ENCODE measurements around the gene ARHGAP29. TPM values are rescaled to one million over a fixed set of nuclear protein-coding genes. Genes with fewer than 3 reads are reported as not detected.

Gene ARHGAP29
- total and polyA plus RNA-seq, 7 donors: 5.1 to 20.0 (median 11.8) TPM

- 0 to 1% (median 1%) methylated on average over 59 to 103 of the region's 103 CpGs for WGBS, 3 donors
- DNase-seq: peak; percentile 83 to 91
Observed at GRCh38 chr1:94247138-94248094, 10.0 kb upstream of the ARHGAP29 start.

DNA sequence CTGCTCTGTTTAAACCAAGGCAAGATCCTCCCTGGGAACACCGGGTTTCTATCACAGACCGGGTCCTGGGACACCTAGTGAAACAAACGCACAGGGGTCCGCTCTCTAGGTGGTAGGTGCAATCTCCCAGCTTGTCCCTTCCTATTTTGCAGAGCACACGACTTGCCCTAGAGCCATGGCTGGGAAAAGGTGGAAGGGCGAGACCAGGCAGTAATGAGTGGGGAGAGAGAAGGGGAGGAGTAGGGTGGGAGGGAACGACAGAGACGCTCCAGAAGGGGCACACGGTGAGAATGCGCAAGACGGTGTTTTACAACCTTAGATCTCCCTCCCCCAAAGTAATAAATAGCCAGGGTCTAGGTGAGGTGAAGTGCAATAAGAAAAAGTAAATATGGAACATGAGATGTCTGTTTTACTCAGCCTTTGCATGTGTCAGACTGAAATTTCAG, 9.3 kb upstream of the ARHGAP29 start:
- TF ChIP-seq CTCF (IDR thresholded peaks at IDR 0.05): no peak
- peaks cover 24% of the 10 kb centered on the region for H3K9me3 ChIP-seq
- H3K4me3 ChIP-seq: peak overlapping the region; percentile 73
- H3K27me3 ChIP-seq (ENCODE audit: insufficient read depth in 3 of 3, low read length in 2 of 3): no peaks in the 10 kb centered on the region
- H3K27ac ChIP-seq: peak overlapping the region; percentile 78
- 10 to 27% (median 17%) methylated on average over 11 of the region's 11 CpGs for WGBS, 3 donors
- peaks cover 5% of the 10 kb centered on the region for H3K4me1 ChIP-seq
- DNase-seq (no peak), ATAC-seq (peak in 1 of 4 donors; percentile 21)
- intact Hi-C loops (cut with DNase I): loop anchor here in 1 of 2 donors (10.0 kb wide), 2 partner anchors 168 to 182 kb away; partner anchors contain the start of gene ABCD3
- H3K36me3 ChIP-seq (ENCODE audit: insufficient read depth in 1 of 2, low read depth in 1 of 2): no peaks in the 10 kb centered on the region

More at GRCh38 chr1:94247138-94248094, 10.0 kb upstream of the ARHGAP29 start:
- peak; percentile 96 to 98 (median 98) for ATAC-seq
- Histone ChIP-seq H3K4me1 (peaks cover 5% of the 10 kb centered on the region), H3K27me3 (ENCODE audit: insufficient read depth in 3 of 3, low read length in 2 of 3) (no peaks in the 10 kb centered on the region), H3K36me3 (ENCODE audit: insufficient read depth in 1 of 2, low read depth in 1 of 2) (no peaks in the 10 kb centered on the region), H3K9me3 (peaks cover 19% of the 10 kb centered on the region), H3K4me3 (peak overlapping the region; percentile 73), H3K27ac (peak overlapping the region; percentile 78)
- no peak for TF ChIP-seq CTCF (IDR thresholded peaks at IDR 0.05)
- intact Hi-C loops (cut with DNase I): loop anchor here in 1 of 2 donors (10.0 kb wide), 2 partner anchors 167 to 183 kb away; partner anchors contain the start of gene ABCD3

DNA sequence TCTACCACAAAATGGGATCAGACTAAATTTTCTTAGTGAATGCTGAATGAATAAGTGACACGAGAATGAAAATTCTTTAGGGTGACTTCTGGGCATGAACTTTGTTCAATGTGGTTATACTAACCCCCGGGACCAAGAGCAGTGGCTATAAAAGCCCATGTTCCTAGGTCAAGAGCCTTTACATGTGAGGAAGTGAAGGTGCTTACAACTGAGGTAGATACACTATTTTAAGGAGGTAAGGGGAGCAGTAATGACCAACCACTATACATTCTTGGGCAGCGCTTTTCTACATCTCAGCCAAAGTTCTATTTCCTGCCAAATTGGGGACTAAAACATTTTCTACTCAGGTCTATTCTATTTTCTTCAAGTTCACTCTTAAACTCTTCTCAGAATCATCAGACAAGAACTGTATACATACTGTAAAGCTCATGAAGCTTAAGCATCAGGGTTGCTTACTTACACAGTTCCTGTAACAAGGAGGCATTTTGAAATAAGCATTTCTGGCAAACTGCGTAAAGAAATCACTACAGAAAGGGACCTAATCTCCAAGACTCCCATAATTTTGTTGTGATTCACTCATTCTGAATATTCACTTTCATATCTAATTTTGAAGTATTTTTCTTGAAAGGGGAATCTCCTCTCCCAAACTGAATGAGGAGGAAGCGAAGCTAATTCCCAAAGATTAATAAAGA, 8.5 kb upstream of the ARHGAP29 start:
- intact Hi-C loops (cut with DNase I): loop anchor here in 1 of 2 donors (2.0 to 10.0 kb wide), 3 partner anchors 79 to 181 kb away; partner anchors contain the start of gene ABCD3
- 75 to 79% (median 78%) methylated on average over 5 of the region's 5 CpGs for WGBS, 3 donors
- H3K27ac ChIP-seq: peak overlapping the region; percentile 78

DNA sequence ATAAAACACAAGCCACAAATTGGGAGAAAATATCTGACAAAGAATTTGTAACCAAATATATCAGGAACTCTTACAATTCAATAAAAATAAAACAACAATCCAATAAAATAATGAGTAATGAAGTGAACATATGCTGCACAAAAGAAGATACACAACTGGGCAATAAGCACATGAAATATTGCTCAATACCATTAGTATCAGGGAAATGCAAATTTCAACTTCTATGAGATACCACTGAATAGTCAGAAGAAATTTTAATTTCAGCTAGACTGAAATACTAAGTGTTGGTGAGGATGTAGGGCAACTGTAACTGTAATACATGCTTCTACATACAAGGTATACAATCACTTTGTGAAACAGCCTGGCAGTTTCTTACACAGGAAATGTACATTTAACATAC, 7.4 kb upstream of the ARHGAP29 start:
- ATAC-seq (no peak), DNase-seq (no peak)
- peak overlapping the region; percentile 73 for H3K4me3 ChIP-seq
- H3K27ac ChIP-seq: no peak overlapping the region
- H3K9me3 ChIP-seq: peaks cover 24% of the 10 kb centered on the region
- peaks cover 5% of the 10 kb centered on the region for H3K4me1 ChIP-seq
- no peak for TF ChIP-seq CTCF (IDR thresholded peaks at IDR 0.05)
- no peaks in the 10 kb centered on the region for H3K27me3 ChIP-seq (ENCODE audit: insufficient read depth in 3 of 3, low read length in 2 of 3)
- no peaks in the 10 kb centered on the region for H3K36me3 ChIP-seq (ENCODE audit: insufficient read depth in 1 of 2, low read depth in 1 of 2)
- intact Hi-C loops (cut with DNase I): loop anchor here in 1 of 2 donors (2.0 to 10.0 kb wide), 3 partner anchors 80 to 180 kb away; partner anchors contain the start of gene ABCD3

More for the DNA sequence above, 8.5 kb upstream of the ARHGAP29 start:
- TF ChIP-seq CTCF (IDR thresholded peaks at IDR 0.05): no peak
- no peaks in the 10 kb centered on the region for H3K27me3 ChIP-seq (ENCODE audit: insufficient read depth in 3 of 3, low read length in 2 of 3)
- ATAC-seq: no peak
- peaks cover 5% of the 10 kb centered on the region for H3K4me1 ChIP-seq
- peaks cover 24% of the 10 kb centered on the region for H3K9me3 ChIP-seq
- no peaks in the 10 kb centered on the region for H3K36me3 ChIP-seq (ENCODE audit: insufficient read depth in 1 of 2, low read depth in 1 of 2)
- H3K4me3 ChIP-seq: peak overlapping the region; percentile 73
- no peak for DNase-seq
